Activated CD8-positive, alpha-beta T cell treated with anti-CD3 and anti-CD28 coated beads for 36 hours (primary cell): ENCODE data around the gene ATP2A2. TPM values are rescaled to one million over a fixed set of nuclear protein-coding genes. Genes with fewer than 3 reads are reported as not detected.

Experiments used
- ATAC-seq: fragments of 200-7000 bp; cut with Tn5 transposase; one replicate; pipeline ENCODE4 v1.10.0; 2021; ENCODE audit warnings: mild to moderate bottlenecking, moderate library complexity
- CTCF ChIA-PET: fragments of 350-600 bp; sonication (Branson Sonifier 250); formaldehyde crosslinking; loops from one replicate; lab custom pipeline; 2021; ENCODE audit warnings: antibody characterized with exemption; lab: Charles Lee
- POLR2A ChIA-PET: fragments of 350-600 bp; sonication (Branson Sonifier 250); formaldehyde crosslinking; loops from one replicate; lab custom pipeline; 2021; ENCODE audit warnings: antibody characterized with exemption; lab: Charles Lee
- DNase-seq: peaks from one replicate; pipeline ENCODE4 v3.0.0-alpha.2; 2020
- H3K27ac Mint-ChIP-seq: one replicate; pipeline ENCODE4 v1.8.0; 2021; ENCODE audit warnings: mild to moderate bottlenecking, mixed read lengths
- H3K27me3 Mint-ChIP-seq: one replicate; pipeline ENCODE4 v1.8.0; 2021; ENCODE audit warnings: mixed read lengths
- H3K36me3 Mint-ChIP-seq: one replicate; pipeline ENCODE4 v1.8.0; 2021; ENCODE audit warnings: low read depth, mixed read lengths
- H3K4me1 Mint-ChIP-seq: one replicate; pipeline ENCODE4 v1.8.0; 2021; ENCODE audit warnings: low read depth, mixed read lengths
- H3K4me3 Mint-ChIP-seq: one replicate; pipeline ENCODE4 v1.8.0; 2021; ENCODE audit warnings: mild to moderate bottlenecking, moderate library complexity, mixed read lengths
- H3K9me3 Mint-ChIP-seq: one replicate; pipeline ENCODE4 v1.8.0; 2021; ENCODE audit warnings: mixed read lengths
- CTCF ChIP-seq: fragments of 200-600 bp; IDR thresholded peaks from one replicate; pipeline ENCODE4 v1.8.0; 2022; ENCODE audit warnings: antibody characterized with exemption, mild to moderate bottlenecking
- intact Hi-C: fragments of 100-400 bp; cut with micrococcal nuclease; formaldehyde crosslinking; loops from one replicate; pipeline ENCODE4 v1.10.0; 2022
- total RNA-seq, 2 experiments: library from RNA; stranded (reverse); gene quantifications; one replicate each; pipeline ENCODE4 v1.2.3, GENCODE V29; 2021

ATP2A2 gene
- total RNA-seq, 2 experiments from 2014 or later, result 107 to 111 TPM

- DNase-seq (no peak), ATAC-seq (no peak)
- intact Hi-C loops, result no loop called here
- CTCF ChIA-PET, result interaction anchor here (1.6 kb wide), 2 partner anchors 26 to 178 kb away, joined by 3 read pairs; no protein-coding TSS in a partner anchor
- no peaks in the 10 kb centered on the region for H3K9me3 Mint-ChIP-seq
- H3K4me3 Mint-ChIP-seq, result no peak overlapping the region
- POLR2A ChIA-PET, result interaction anchor here (2.0 kb wide), 1 partner anchor 10 kb away, joined by 11 read pairs; no protein-coding TSS in a partner anchor
- H3K36me3 Mint-ChIP-seq, result no peaks in the 10 kb centered on the region
- peaks cover 3% of the 10 kb centered on the region for H3K27me3 Mint-ChIP-seq
- no peaks in the 10 kb centered on the region for H3K4me1 Mint-ChIP-seq
- TF ChIP-seq CTCF, result no peak
- H3K27ac Mint-ChIP-seq, result no peak overlapping the region
Observed at GRCh38 chr12:110269622-110270124, 11.4 kb upstream of the ATP2A2 start.

GRCh38 chr12:110270125-110270962, 10.7 kb upstream of the ATP2A2 start:
- H3K36me3 Mint-ChIP-seq, result no peaks in the 10 kb centered on the region
- peaks cover 3% of the 10 kb centered on the region for H3K27me3 Mint-ChIP-seq
- intact Hi-C loops, result no loop called here
- ChIA-PET POLR2A (interaction anchor here (0.7 to 2.0 kb wide), 2 partner anchors 10 to 574 kb away, joined by 4 to 11 read pairs; no protein-coding TSS in a partner anchor), CTCF (interaction anchor here (1.6 kb wide), 2 partner anchors 26 to 179 kb away, joined by 3 read pairs; no protein-coding TSS in a partner anchor)
- no peak overlapping the region for H3K27ac Mint-ChIP-seq
- H3K4me3 Mint-ChIP-seq, result no peak overlapping the region
- no peak for TF ChIP-seq CTCF
- no peaks in the 10 kb centered on the region for H3K9me3 Mint-ChIP-seq
- DNase-seq, result no peak
- no peak for ATAC-seq
- no peaks in the 10 kb centered on the region for H3K4me1 Mint-ChIP-seq

- no peak for ATAC-seq
- ChIA-PET CTCF (interaction anchor here (1.6 kb wide), 1 partner anchor 180 kb away, joined by 3 read pairs; no protein-coding TSS in a partner anchor), POLR2A (interaction anchor here (0.7 to 2.0 kb wide), 2 partner anchors 9 to 573 kb away, joined by 4 to 11 read pairs; no protein-coding TSS in a partner anchor)
- Mint-ChIP-seq H3K36me3 (no peaks in the 10 kb centered on the region), H3K4me3 (no peak overlapping the region), H3K27ac (no peak overlapping the region), H3K4me1 (no peaks in the 10 kb centered on the region), H3K27me3 (peaks cover 3% of the 10 kb centered on the region), H3K9me3 (no peaks in the 10 kb centered on the region)
- intact Hi-C loops, result no loop called here
- no peak for TF ChIP-seq CTCF
- no peak for DNase-seq
Observed at GRCh38 chr12:110271015-110271414, 10.0 kb upstream of the ATP2A2 start.

- H3K4me3 Mint-ChIP-seq, result no peak overlapping the region
- POLR2A ChIA-PET, result interaction anchor here (1.1 to 1.2 kb wide), 2 partner anchors 11 to 29 kb away, joined by 3 to 6 read pairs; no protein-coding TSS in a partner anchor
- ATAC-seq, result no peak
Observed at GRCh38 chr12:110277530-110278254, 3.4 kb upstream of the ATP2A2 start.

More at GRCh38 chr12:110277530-110278254, 3.4 kb upstream of the ATP2A2 start:
- intact Hi-C loops, result no loop called here
- H3K36me3 Mint-ChIP-seq, result peaks cover 7% of the 10 kb centered on the region
- H3K27ac Mint-ChIP-seq, result no peak overlapping the region
- no peak for TF ChIP-seq CTCF
- no peaks in the 10 kb centered on the region for H3K9me3 Mint-ChIP-seq
- peaks cover 3% of the 10 kb centered on the region for H3K27me3 Mint-ChIP-seq
- DNase-seq, result no peak
- peaks cover 6% of the 10 kb centered on the region for H3K4me1 Mint-ChIP-seq
- CTCF ChIA-PET, result interaction anchor here (0.9 kb wide), 1 partner anchor 154 kb away, joined by 4 read pairs; no protein-coding TSS in a partner anchor
